Gastrocnemius medialis (tissue), 4 donors: Measurements from ENCODE around the gene TRDMT1. TPM values are rescaled to one million over a fixed set of nuclear protein-coding genes. Genes with fewer than 3 reads are reported as not detected.

Source experiments
- ATAC-seq, 2 donors: fragments of 150-250 bp; one replicate each; pipeline ENCODE4 v1.9.1; 2016
- DNase-seq, 2 donors: peaks; one replicate each; pipeline ENCODE4 v3.0.0-alpha.2; 2019
- H3K27ac ChIP-seq, 4 donors: fragments of 200-600 bp; sonication (generic); 1 replicate in 1 of 4; 2 replicates in 3 of 4; pipeline ENCODE4 v1.5.1; 2016 to 2018; ENCODE audit warnings: mild to moderate bottlenecking in 2 of 4, moderate library complexity in 1 of 4
- H3K27me3 ChIP-seq, 3 donors: fragments of 200-600 bp; sonication (generic) in 2 of 3; 1 replicate in 1 of 3; 2 replicates in 2 of 3; pipeline versions ENCODE4 v1.5.1 to v1.6.0; 2016 to 2019; ENCODE audit warnings: mild to moderate bottlenecking in 1 of 3, moderate library complexity in 1 of 3
- H3K36me3 ChIP-seq, 2 donors: fragments of 200-600 bp; sonication (generic) in 1 of 2; one replicate each; pipeline ENCODE4 v1.5.1; 2017 to 2018
- H3K4me1 ChIP-seq, 2 donors: fragments of 200-600 bp; sonication (generic) in 1 of 2; one replicate each; pipeline ENCODE4 v1.5.1; 2016 to 2017; ENCODE audit warnings: mild to moderate bottlenecking in 2 of 2
- H3K4me3 ChIP-seq, 4 donors: fragments of 200-600 bp; sonication (generic) in 3 of 4; 1 replicate in 1 of 4; 2 replicates in 3 of 4; pipeline ENCODE4 v1.5.1; 2016 to 2019; ENCODE audit warnings: mild to moderate bottlenecking in 2 of 4
- H3K9me3 ChIP-seq, 3 donors: fragments of 200-600 bp; sonication (generic) in 2 of 3; 1 replicate in 1 of 3; 2 replicates in 2 of 3; pipeline ENCODE4 v1.5.1; 2016 to 2019
- POLR2A ChIP-seq, 2 donors: fragments of 450-650 bp; IDR thresholded peaks; one replicate each; pipeline ENCODE4 v1.6.1; 2017; ENCODE audit warnings: antibody characterized with exemption in 2 of 2, mild to moderate bottlenecking in 2 of 2, moderate library complexity in 2 of 2
- in situ Hi-C, 4 donors: fragments of 200-750 bp; cut with MboI; loops; one replicate each; pipeline versions ENCODE4 v1.15.0 to v1.8.0; 2017; ENCODE audit warnings: low sequenced_read_pairs in 4 of 4
- intact Hi-C: fragments of 100-400 bp; cut with DNase I; formaldehyde crosslinking; loops from one replicate; pipeline ENCODE4 v1.15.1; 2023; ENCODE audit warnings: low total_unique reads
- total RNA-seq, 4 donors: library from RNA; depleted of rRNA; stranded (reverse); fragments of >200 nt; gene quantifications; one replicate each; pipeline versions ENCODE4 v1.1.0 to v1.2.3, GENCODE V29; 2016
- TF ChIP-seq, protein P1 (sequence below), 5 experiments: fragments of 450-650 bp in 3 of 5; fragments of 200-600 bp in 2 of 5; sonication (generic) in 2 of 5; IDR thresholded peaks in 4 of 5; conservative IDR thresholded peaks in 1 of 5; 1 replicate in 4 of 5; 2 replicates in 1 of 5; pipeline ENCODE4 v1.5.1; 2016 to 2019; ENCODE audit warnings: antibody characterized with exemption in 5 of 5, mild to moderate bottlenecking in 3 of 5, moderate library complexity in 3 of 5

The TRDMT1 gene
- total RNA-seq, 4 donors from 2014 or later = 0.85 to 4.7 (median 2.1) TPM

DNA sequence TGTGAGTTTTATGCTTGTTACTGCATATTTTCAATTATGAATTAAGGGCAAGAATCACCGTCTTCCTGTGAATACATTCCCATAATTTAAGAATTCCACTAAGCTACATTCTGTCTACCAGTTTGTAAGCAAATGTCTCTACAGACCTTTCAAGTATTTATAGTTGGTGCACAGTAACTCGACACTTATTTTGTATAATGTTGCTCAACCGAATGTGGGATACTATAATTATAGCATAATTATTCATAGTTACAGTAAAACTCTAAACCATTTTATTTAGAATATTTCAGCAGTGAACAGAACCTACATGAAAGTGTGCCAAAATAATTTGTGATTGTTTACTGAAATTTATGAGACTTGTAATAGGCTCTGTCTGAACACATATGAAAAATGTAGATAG lies 54.6 kb downstream of the TRDMT1 start:
- H3K9me3 ChIP-seq = no peaks in the 10 kb centered on the region
- ATAC-seq (no peak), DNase-seq (no peak)
- in situ Hi-C loops = no loop called here
- no peaks in the 10 kb centered on the region for H3K4me1 ChIP-seq
- H3K27ac ChIP-seq = no peak overlapping the region
- intact Hi-C loops = no loop called here
- TF ChIP-seq, protein P1, sequence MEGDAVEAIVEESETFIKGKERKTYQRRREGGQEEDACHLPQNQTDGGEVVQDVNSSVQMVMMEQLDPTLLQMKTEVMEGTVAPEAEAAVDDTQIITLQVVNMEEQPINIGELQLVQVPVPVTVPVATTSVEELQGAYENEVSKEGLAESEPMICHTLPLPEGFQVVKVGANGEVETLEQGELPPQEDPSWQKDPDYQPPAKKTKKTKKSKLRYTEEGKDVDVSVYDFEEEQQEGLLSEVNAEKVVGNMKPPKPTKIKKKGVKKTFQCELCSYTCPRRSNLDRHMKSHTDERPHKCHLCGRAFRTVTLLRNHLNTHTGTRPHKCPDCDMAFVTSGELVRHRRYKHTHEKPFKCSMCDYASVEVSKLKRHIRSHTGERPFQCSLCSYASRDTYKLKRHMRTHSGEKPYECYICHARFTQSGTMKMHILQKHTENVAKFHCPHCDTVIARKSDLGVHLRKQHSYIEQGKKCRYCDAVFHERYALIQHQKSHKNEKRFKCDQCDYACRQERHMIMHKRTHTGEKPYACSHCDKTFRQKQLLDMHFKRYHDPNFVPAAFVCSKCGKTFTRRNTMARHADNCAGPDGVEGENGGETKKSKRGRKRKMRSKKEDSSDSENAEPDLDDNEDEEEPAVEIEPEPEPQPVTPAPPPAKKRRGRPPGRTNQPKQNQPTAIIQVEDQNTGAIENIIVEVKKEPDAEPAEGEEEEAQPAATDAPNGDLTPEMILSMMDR (IDR thresholded peaks at IDR 0.05 in 4 of 5, conservative IDR thresholded peaks at IDR 0.05 in 1 of 5) = no peak
- TF ChIP-seq POLR2A (IDR thresholded peaks at IDR 0.05) = no peak
- H3K4me3 ChIP-seq = no peak overlapping the region
- H3K36me3 ChIP-seq = no peaks in the 10 kb centered on the region
- H3K27me3 ChIP-seq = no peaks in the 10 kb centered on the region

DNA sequence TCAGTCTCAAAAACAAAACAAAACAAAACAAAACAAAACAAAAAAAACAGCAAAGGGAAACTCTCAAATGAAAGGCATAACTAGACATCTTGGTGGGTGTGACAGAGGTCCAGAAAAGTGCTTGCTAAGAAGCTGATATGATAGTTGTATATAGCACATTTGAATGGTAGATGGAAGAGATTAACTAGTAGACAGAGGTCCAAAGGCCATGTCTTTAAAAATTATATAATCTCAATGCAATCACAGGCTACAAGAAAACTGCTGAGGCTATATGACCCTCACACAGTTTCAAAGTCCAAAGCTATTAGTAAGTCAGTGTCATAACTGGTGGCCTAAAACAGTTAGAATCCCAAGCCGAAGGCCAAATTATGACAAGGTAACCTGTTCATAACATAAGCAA lies 56.2 kb downstream of the TRDMT1 start:
- no peak overlapping the region for H3K27ac ChIP-seq
- H3K4me3 ChIP-seq = no peak overlapping the region
- intact Hi-C loops = no loop called here
- no peaks in the 10 kb centered on the region for H3K9me3 ChIP-seq
- DNase-seq (no peak), ATAC-seq (no peak)
- H3K4me1 ChIP-seq = no peaks in the 10 kb centered on the region
- TF ChIP-seq POLR2A (IDR thresholded peaks at IDR 0.05) = no peak
- TF ChIP-seq, protein P1 (IDR thresholded peaks at IDR 0.05 in 4 of 5, conservative IDR thresholded peaks at IDR 0.05 in 1 of 5) = no peak
- H3K27me3 ChIP-seq = no peaks in the 10 kb centered on the region
- no peaks in the 10 kb centered on the region for H3K36me3 ChIP-seq
- in situ Hi-C loops = no loop called here

DNA sequence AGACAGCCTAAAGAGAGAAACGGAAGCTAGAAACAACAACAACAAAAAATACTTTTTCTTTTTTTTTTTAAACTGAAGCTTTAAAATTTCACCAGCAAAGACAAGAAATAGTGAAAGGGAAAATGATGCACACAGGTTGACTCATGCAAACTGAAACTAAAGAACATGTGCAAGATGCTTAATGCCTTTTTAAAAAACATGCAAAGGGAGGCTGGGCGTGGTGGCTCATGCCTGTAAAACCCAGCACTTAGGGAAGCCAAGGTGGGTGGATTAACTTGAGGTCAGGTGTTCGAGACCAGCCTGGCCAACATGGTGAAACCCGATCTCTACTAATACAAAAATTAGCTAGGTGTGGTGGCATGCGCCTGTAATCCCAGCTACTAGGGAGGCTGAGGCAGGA lies 56.7 kb downstream of the TRDMT1 start:
- ATAC-seq = no peak
- in situ Hi-C loops (no loop called here), intact Hi-C loops (no loop called here)

DNA sequence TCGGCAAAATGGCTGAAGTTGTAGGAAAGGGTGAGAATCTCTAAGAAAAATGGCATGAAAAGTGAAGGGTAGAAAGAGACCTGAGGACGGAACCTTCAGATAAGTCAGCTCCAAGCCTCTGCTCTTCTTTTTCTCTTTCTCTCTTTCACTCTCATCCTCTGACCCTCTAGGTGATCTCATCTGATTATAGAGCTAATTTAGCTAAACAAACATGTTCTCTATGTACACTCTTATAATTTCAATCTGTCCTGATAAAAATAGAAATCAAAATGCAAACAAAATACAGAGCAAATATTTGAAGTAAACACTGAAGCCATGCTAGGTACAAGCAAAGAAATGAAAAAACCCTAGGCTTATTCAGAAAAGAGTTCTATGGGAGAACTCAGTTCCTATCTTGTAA lies 57.4 kb downstream of the TRDMT1 start:
- Histone ChIP-seq H3K4me1 (no peaks in the 10 kb centered on the region), H3K9me3 (no peaks in the 10 kb centered on the region), H3K36me3 (no peaks in the 10 kb centered on the region), H3K27ac (no peak overlapping the region), H3K4me3 (no peak overlapping the region), H3K27me3 (no peaks in the 10 kb centered on the region)
- no peak for ATAC-seq
- intact Hi-C loops (no loop called here), in situ Hi-C loops (no loop called here)
- no peak for TF ChIP-seq POLR2A (IDR thresholded peaks at IDR 0.05)
- TF ChIP-seq, protein P1 (IDR thresholded peaks at IDR 0.05 in 4 of 5, conservative IDR thresholded peaks at IDR 0.05 in 1 of 5) = no peak
- DNase-seq = no peak

More for the DNA sequence above, 56.7 kb downstream of the TRDMT1 start:
- Histone ChIP-seq H3K4me1 (no peaks in the 10 kb centered on the region), H3K4me3 (no peak overlapping the region), H3K27ac (no peak overlapping the region), H3K9me3 (no peaks in the 10 kb centered on the region), H3K36me3 (no peaks in the 10 kb centered on the region), H3K27me3 (no peaks in the 10 kb centered on the region)
- DNase-seq = no peak
- TF ChIP-seq POLR2A (IDR thresholded peaks at IDR 0.05) = no peak
- TF ChIP-seq, protein P1 (IDR thresholded peaks at IDR 0.05 in 4 of 5, conservative IDR thresholded peaks at IDR 0.05 in 1 of 5) = no peak

DNA sequence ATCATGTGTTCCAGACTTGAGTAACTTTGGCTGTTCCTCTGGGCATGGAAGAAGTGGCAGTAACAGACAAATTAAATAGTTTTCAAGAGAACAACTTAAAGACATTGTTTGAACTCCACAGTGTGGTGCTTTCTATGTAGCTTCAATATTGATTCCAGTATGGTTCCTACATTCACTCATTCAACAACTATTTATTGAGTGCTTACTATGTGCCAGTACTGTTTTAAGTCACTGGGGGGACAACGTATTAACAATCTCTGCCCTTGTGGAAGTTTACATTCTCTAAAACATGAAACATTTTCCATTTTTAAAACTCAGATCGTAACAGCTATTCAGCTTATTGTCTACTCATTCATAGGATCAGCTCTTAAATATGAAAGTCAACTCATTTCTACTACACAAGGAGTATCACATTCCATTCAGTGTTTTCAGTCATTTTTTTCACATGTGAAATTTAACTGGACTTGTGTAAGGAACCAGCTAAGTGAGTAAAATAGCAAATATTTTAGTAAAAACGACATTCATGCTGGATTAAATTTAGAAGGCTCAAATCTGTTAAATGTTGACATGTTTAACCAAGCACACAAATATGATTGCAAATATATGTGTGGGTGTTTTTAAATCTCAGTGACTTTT lies 58.3 kb downstream of the TRDMT1 start:
- in situ Hi-C loops = no loop called here
- DNase-seq (no peak), ATAC-seq (no peak)
- Histone ChIP-seq H3K4me1 (no peaks in the 10 kb centered on the region), H3K27ac (no peak overlapping the region), H3K9me3 (no peaks in the 10 kb centered on the region), H3K27me3 (no peaks in the 10 kb centered on the region), H3K36me3 (no peaks in the 10 kb centered on the region), H3K4me3 (no peak overlapping the region)
- TF ChIP-seq POLR2A (IDR thresholded peaks at IDR 0.05) = no peak
- TF ChIP-seq, protein P1 (IDR thresholded peaks at IDR 0.05 in 4 of 5, conservative IDR thresholded peaks at IDR 0.05 in 1 of 5) = no peak
- intact Hi-C loops = no loop called here
